ENCODE results near the gene H19.

Gene H19

DNA sequence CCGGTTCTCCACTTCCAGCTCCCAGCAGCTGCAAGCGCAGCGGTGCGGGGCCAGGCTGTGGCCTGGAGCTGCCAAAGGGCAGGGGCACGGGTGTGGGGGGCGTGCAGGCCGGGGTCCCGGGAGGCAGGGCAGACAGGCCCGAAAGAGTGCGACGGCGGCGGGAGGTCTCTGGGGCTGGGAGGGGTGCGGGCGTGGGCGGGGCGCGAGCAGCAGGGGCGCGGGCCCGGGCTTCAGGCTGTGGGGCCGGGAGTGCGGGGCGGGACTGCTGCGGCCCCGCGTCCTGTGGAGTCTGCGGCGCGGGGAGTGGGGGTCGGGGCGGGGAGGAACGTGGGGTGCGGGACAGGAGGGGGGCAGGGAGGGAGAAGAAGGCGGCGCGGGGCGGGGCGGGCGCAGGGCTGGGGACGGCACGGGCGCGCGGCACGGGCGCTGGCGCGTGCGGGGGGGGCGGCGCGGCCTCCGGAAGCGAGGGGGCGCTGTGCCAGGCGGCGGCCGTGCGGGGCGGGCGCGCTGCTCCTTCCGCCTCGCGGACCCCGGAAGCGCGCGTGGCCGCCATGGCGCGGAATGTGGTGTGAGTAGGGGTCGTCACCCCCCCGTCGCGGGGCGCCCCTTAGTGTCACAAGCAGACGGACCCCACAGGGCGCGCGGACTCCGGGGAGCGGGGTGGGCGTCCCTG lies 50.7 kb downstream of the H19 start, which contains the start of gene MRPL23:
MRPL23 (plus strand) TSS at position 521 of the 673 bp plus-strand sequence; CDS start at position 552, 31 bp downstream.
- DNase-seq: no peak

All from inflammatory macrophage treated with lipopolysaccharide for 1 hour (primary cell).